ENCODE measurements around the gene TRIO. TPM values are rescaled to one million over a fixed set of nuclear protein-coding genes. Genes with fewer than 3 reads are reported as not detected.
A peak's percentile ranks its signal among the peaks of the same experiment; 100 is the strongest.

TRIO gene
- total RNA-seq, 4 donors from 2014 or later: 186 to 388 (median 285) TPM

- peaks cover 35 to 80% (median 60%) of the 10 kb centered on the region in 4 donors for H3K4me1 ChIP-seq
- in situ Hi-C loops (cut with MboI; ENCODE audit: low pct_ligation_motif_present in 1 of 4, low pct_unique_long_range_greater_than_20kb in 1 of 4, low sequenced_read_pairs in 3 of 4): loop anchor here in 1 of 4 donors (10.0 kb wide), 1 partner anchor 52 kb away; no protein-coding TSS in a partner anchor
- intact Hi-C loops (cut with DNase I; ENCODE audit: low total_unique reads): no loop called here
- H3K4me3 ChIP-seq: no peak overlapping the region
- no peak for DNase-seq
- TF ChIP-seq POLR2AphosphoS5 (IDR thresholded peaks at IDR 0.05) (no peak), EP300 (IDR thresholded peaks at IDR 0.05; ENCODE audit: low read depth) (no peak), POLR2A (IDR thresholded peaks at IDR 0.05) (no peak)
- TF ChIP-seq, protein P1, sequence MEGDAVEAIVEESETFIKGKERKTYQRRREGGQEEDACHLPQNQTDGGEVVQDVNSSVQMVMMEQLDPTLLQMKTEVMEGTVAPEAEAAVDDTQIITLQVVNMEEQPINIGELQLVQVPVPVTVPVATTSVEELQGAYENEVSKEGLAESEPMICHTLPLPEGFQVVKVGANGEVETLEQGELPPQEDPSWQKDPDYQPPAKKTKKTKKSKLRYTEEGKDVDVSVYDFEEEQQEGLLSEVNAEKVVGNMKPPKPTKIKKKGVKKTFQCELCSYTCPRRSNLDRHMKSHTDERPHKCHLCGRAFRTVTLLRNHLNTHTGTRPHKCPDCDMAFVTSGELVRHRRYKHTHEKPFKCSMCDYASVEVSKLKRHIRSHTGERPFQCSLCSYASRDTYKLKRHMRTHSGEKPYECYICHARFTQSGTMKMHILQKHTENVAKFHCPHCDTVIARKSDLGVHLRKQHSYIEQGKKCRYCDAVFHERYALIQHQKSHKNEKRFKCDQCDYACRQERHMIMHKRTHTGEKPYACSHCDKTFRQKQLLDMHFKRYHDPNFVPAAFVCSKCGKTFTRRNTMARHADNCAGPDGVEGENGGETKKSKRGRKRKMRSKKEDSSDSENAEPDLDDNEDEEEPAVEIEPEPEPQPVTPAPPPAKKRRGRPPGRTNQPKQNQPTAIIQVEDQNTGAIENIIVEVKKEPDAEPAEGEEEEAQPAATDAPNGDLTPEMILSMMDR (IDR thresholded peaks at IDR 0.05): no peak
- 50 to 61% methylated on average over 2 to 6 of the region's 6 CpGs for WGBS, 2 donors (ENCODE audit: low coverage in 1 of 2)
- peak overlapping the region; percentile 73 to 84 (median 81) for H3K27ac ChIP-seq
- no peaks in the 10 kb centered on the region for H3K27me3 ChIP-seq
- H3K36me3 ChIP-seq: no peaks in the 10 kb centered on the region
- no peaks in the 10 kb centered on the region for H3K9me3 ChIP-seq
These were observed 10.1 kb downstream of the TRIO start for GRCh38 chr5:14153071-14153864.

DNA sequence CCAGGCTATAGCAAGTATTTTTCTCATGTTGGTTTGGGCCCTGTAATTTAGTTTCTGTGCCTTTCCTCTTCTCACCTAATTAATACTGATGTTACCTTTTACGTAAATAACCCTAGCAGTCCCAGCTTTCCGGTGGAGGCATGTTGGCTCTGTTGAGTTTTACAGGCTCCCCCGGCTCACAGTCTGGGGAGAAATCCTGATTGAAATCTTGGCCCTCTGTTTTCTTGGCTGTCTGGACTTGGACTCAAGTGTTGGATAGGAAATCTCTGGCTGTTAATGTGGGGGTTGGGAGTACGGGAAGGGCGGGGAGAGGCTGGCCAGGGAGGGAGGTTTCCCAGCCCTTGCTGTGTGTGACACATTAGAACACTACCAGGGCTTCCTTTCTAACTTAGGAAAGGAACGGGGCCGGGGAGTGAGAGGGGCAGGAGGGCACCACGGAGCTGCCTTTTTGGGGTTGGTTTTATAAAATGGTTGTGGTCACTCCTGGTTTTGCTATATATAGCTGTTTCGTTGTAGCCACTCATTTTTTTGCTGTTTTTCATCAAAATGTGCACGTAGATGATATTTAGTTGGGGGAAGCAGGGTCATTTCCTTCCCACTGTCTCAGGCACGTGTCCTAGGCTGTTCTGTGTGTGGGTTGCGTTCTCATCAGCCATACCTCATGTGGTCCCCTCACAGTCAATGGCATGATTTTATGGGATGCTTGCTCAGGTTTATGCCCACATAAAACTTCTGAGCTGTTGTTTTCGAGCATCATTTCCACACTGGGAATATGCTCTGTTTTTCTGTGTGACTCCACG, 11.0 kb downstream of the TRIO start:
- intact Hi-C loops (cut with DNase I; ENCODE audit: low total_unique reads) (no loop called here), in situ Hi-C loops (cut with MboI; ENCODE audit: low pct_ligation_motif_present in 1 of 4, low pct_unique_long_range_greater_than_20kb in 1 of 4, low sequenced_read_pairs in 3 of 4) (loop anchor here in 1 of 4 donors (10.0 kb wide), 1 partner anchor 51 kb away; no protein-coding TSS in a partner anchor)
- Histone ChIP-seq H3K27ac (peak overlapping the region; percentile 73 to 84 (median 81)), H3K4me3 (peak overlapping the region in 1 of 4 donors; percentile 7), H3K9me3 (no peaks in the 10 kb centered on the region), H3K36me3 (no peaks in the 10 kb centered on the region), H3K4me1 (peaks cover 27 to 71% (median 51%) of the 10 kb centered on the region in 4 donors), H3K27me3 (no peaks in the 10 kb centered on the region)
- 8 to 11% methylated on average over 13 to 14 of the region's 14 CpGs for WGBS, 2 donors (ENCODE audit: low coverage in 1 of 2)
- peak; percentile 78 for DNase-seq
- TF ChIP-seq POLR2AphosphoS5 (IDR thresholded peaks at IDR 0.05) (peak; percentile 43 to 52 (median 49)), EP300 (IDR thresholded peaks at IDR 0.05; ENCODE audit: low read depth) (no peak)

GRCh38 chr5:14155075-14155474, 11.9 kb downstream of the TRIO start:
- 64 to 69% methylated on average over 1 of the region's 1 CpG for WGBS, 2 donors (ENCODE audit: low coverage in 1 of 2)
- peaks cover 19 to 67% (median 42%) of the 10 kb centered on the region in 4 donors for H3K4me1 ChIP-seq
- peak overlapping the region; percentile 73 to 84 (median 81) for H3K27ac ChIP-seq
- no peak overlapping the region for H3K4me3 ChIP-seq
- H3K27me3 ChIP-seq: no peaks in the 10 kb centered on the region
- in situ Hi-C loops (cut with MboI; ENCODE audit: low pct_ligation_motif_present in 1 of 4, low pct_unique_long_range_greater_than_20kb in 1 of 4, low sequenced_read_pairs in 3 of 4) (loop anchor here in 1 of 4 donors (10.0 kb wide), 1 partner anchor 50 kb away; no protein-coding TSS in a partner anchor), intact Hi-C loops (cut with DNase I; ENCODE audit: low total_unique reads) (no loop called here)
- no peaks in the 10 kb centered on the region for H3K36me3 ChIP-seq
- no peaks in the 10 kb centered on the region for H3K9me3 ChIP-seq
- TF ChIP-seq, protein P1 (IDR thresholded peaks at IDR 0.05): no peak
- TF ChIP-seq POLR2AphosphoS5 (IDR thresholded peaks at IDR 0.05) (no peak), EP300 (IDR thresholded peaks at IDR 0.05; ENCODE audit: low read depth) (no peak), POLR2A (IDR thresholded peaks at IDR 0.05) (no peak)
- no peak for DNase-seq

- DNase-seq: no peak
- intact Hi-C loops (cut with DNase I; ENCODE audit: low total_unique reads): no loop called here
- Histone ChIP-seq H3K4me3 (no peak overlapping the region), H3K27me3 (no peaks in the 10 kb centered on the region), H3K36me3 (no peaks in the 10 kb centered on the region), H3K4me1 (peaks cover 19 to 70% (median 44%) of the 10 kb centered on the region in 4 donors), H3K27ac (peak overlapping the region; percentile 73 to 84 (median 81)), H3K9me3 (no peaks in the 10 kb centered on the region)
- TF ChIP-seq, protein P1 (IDR thresholded peaks at IDR 0.05): no peak
- TF ChIP-seq POLR2A (IDR thresholded peaks at IDR 0.05) (no peak), EP300 (IDR thresholded peaks at IDR 0.05; ENCODE audit: low read depth) (no peak), POLR2AphosphoS5 (IDR thresholded peaks at IDR 0.05) (no peak)
- 91 to 96% methylated on average over 1 of the region's 1 CpG for WGBS, 2 donors (ENCODE audit: low coverage in 1 of 2)
- in situ Hi-C loops (cut with MboI; ENCODE audit: low pct_ligation_motif_present in 1 of 4, low pct_unique_long_range_greater_than_20kb in 1 of 4, low sequenced_read_pairs in 3 of 4): loop anchor here in 1 of 4 donors (10.0 kb wide), 1 partner anchor 49 kb away; no protein-coding TSS in a partner anchor
These were observed 12.6 kb downstream of the TRIO start for GRCh38 chr5:14155739-14156138.

Data from transverse colon (tissue), 4 donors.